Measurements from ENCODE around the gene AMY1C.
"Not testable (repeated sequence)": the region's sequence is repeated elsewhere in the genome, so short reads cannot be mapped to it uniquely, and the experiment has no call there.

DNA sequence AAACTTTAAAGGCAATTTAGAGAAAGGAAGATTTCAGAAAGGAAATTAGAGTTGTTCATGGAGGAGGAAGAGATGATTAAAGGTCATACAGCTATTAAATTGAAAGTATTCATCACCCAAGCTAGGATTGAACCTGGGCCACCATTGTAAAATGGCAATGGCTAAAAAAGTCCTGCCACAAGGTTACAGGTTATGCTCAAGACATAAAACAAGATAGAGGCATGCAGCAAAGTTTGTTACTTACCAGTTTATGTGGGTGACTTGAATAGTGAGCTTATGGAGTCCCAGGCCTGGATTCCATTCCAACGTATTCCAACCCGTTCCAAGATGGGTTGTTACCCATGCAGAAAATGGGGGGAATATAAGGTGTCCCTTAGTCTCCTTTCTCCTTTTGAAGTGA lies 28.2 kb upstream of the AMY1C start:
- not testable (repeated sequence) for TF ChIP-seq CTCF (conservative IDR thresholded peaks at IDR 0.05); ZFX (IDR thresholded peaks at IDR 0.05)
